ENCODE data around the gene DST.

DST gene

DNA sequence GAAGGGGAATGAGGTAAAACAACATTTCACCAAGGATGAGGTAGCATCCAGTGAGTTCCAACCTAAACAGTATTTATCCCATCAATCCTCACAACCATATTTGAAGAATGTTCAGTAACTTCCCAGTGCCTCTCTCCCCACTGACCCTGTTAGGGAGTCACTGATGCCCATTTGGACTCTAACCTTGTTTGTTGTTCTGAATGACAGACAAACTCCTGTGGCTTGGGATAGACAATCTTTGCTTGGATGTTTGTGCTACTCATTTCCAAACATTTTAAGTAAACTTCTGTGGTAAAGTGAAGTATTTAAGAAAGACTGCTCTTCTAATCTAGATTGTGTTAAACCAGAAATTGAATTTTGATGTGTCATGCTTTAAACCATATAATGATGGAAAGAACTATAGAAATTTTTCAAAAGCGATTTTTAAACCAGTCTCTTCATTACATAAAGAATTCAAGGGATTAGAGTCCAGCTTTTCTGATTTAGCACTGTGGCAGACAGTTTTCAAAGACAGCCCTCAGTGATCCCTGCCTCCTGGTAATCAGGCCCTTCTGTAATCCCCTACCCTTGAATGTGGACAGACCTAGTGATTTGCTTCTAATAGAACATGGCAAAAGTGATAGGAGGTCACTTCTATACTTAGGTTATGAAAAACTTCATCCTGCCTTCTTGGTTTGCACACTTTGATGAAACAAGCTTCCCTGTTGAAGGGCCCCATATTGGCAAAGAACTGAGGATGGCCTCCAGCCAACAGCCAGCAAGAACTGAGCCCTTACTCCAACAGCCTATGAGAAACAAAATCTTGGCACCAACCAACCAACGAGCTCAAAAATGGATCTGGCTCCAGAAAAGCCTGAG is 191.6 kb downstream of the DST start:
- no peak overlapping the region for H3K4me3 ChIP-seq (replicated peaks; ENCODE audit: insufficient read depth, low read length)
- no peak for TF ChIP-seq POLR2AphosphoS5 (IDR thresholded peaks at IDR 0.05; ENCODE audit: low read depth)
- TF ChIP-seq SPI1 (IDR thresholded peaks at IDR 0.05; ENCODE audit: borderline replicate concordance, low read depth) = no peak
- TF ChIP-seq GABPA (IDR thresholded peaks at IDR 0.05; ENCODE audit: low read depth) = no peak
- TF ChIP-seq, protein P1, sequence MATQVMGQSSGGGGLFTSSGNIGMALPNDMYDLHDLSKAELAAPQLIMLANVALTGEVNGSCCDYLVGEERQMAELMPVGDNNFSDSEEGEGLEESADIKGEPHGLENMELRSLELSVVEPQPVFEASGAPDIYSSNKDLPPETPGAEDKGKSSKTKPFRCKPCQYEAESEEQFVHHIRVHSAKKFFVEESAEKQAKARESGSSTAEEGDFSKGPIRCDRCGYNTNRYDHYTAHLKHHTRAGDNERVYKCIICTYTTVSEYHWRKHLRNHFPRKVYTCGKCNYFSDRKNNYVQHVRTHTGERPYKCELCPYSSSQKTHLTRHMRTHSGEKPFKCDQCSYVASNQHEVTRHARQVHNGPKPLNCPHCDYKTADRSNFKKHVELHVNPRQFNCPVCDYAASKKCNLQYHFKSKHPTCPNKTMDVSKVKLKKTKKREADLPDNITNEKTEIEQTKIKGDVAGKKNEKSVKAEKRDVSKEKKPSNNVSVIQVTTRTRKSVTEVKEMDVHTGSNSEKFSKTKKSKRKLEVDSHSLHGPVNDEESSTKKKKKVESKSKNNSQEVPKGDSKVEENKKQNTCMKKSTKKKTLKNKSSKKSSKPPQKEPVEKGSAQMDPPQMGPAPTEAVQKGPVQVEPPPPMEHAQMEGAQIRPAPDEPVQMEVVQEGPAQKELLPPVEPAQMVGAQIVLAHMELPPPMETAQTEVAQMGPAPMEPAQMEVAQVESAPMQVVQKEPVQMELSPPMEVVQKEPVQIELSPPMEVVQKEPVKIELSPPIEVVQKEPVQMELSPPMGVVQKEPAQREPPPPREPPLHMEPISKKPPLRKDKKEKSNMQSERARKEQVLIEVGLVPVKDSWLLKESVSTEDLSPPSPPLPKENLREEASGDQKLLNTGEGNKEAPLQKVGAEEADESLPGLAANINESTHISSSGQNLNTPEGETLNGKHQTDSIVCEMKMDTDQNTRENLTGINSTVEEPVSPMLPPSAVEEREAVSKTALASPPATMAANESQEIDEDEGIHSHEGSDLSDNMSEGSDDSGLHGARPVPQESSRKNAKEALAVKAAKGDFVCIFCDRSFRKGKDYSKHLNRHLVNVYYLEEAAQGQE (IDR thresholded peaks at IDR 0.05; ENCODE audit: insufficient replicate concordance, low read depth) = no peak
- TF ChIP-seq, protein P2, sequence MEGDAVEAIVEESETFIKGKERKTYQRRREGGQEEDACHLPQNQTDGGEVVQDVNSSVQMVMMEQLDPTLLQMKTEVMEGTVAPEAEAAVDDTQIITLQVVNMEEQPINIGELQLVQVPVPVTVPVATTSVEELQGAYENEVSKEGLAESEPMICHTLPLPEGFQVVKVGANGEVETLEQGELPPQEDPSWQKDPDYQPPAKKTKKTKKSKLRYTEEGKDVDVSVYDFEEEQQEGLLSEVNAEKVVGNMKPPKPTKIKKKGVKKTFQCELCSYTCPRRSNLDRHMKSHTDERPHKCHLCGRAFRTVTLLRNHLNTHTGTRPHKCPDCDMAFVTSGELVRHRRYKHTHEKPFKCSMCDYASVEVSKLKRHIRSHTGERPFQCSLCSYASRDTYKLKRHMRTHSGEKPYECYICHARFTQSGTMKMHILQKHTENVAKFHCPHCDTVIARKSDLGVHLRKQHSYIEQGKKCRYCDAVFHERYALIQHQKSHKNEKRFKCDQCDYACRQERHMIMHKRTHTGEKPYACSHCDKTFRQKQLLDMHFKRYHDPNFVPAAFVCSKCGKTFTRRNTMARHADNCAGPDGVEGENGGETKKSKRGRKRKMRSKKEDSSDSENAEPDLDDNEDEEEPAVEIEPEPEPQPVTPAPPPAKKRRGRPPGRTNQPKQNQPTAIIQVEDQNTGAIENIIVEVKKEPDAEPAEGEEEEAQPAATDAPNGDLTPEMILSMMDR (IDR thresholded peaks at IDR 0.05; ENCODE audit: insufficient read depth, low read length) = no peak
- no peak for DNase-seq (ENCODE audit: low read depth in 1 of 2, low spot score in 1 of 2)

DNA sequence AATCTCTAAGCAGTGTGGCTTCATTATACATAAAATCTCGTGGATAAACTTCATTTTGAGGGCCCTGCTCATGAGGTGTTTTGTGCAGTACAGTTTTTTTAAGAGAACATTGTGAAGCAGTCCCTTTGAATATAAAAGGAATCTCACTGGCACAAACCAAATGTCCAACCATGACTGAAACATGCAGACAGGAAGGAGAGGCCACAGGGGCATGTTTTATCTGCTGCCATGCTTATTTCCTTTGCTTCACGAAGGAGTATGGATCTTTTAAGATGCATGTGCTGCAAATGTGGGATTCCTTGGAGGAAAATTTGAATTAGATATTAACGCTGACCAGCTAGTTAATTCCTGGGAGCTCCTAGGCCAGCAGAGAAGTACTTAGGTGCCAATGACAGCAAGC is 192.3 kb downstream of the DST start:
- no peak for DNase-seq (ENCODE audit: low read depth in 1 of 2, low spot score in 1 of 2)
- Histone ChIP-seq H3K27ac (replicated peaks) (no peak overlapping the region), H3K4me3 (replicated peaks; ENCODE audit: insufficient read depth, low read length) (no peak overlapping the region), H3K27me3 (ENCODE audit: insufficient read depth, poor library complexity, severe bottlenecking) (no peaks in the 10 kb centered on the region)
- TF ChIP-seq, protein P1 (IDR thresholded peaks at IDR 0.05; ENCODE audit: insufficient replicate concordance, low read depth) = no peak
- TF ChIP-seq POLR2AphosphoS5 (IDR thresholded peaks at IDR 0.05; ENCODE audit: low read depth) (no peak), SPI1 (IDR thresholded peaks at IDR 0.05; ENCODE audit: borderline replicate concordance, low read depth) (no peak), GABPA (IDR thresholded peaks at IDR 0.05; ENCODE audit: low read depth) (no peak)
- TF ChIP-seq, protein P2 (IDR thresholded peaks at IDR 0.05; ENCODE audit: insufficient read depth, low read length) = no peak

More for the DNA sequence above, 191.6 kb downstream of the DST start:
- Histone ChIP-seq H3K27ac (replicated peaks) (no peak overlapping the region), H3K27me3 (ENCODE audit: insufficient read depth, poor library complexity, severe bottlenecking) (no peaks in the 10 kb centered on the region)

DNA sequence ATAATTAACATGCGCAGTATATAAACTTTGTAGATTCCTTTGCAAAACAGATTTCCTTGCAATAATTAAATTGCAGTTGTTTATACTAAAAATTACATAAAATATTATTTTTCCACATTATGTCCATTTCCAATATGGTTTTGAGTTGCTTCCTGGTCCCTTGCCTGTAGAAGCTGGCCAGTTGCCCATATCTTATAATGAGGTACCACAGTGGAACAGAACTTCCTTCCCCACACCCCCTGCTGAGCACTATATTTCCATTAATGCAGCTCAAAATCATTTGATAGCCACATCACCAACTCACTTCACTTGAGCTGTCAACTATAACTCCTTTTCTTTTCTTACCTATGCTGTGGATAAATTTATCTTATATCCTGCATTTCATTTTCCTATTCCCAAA is 194.6 kb downstream of the DST start:
- TF ChIP-seq SPI1 (IDR thresholded peaks at IDR 0.05; ENCODE audit: borderline replicate concordance, low read depth) (no peak), GABPA (IDR thresholded peaks at IDR 0.05; ENCODE audit: low read depth) (no peak), POLR2AphosphoS5 (IDR thresholded peaks at IDR 0.05; ENCODE audit: low read depth) (no peak)
- TF ChIP-seq, protein P2 (IDR thresholded peaks at IDR 0.05; ENCODE audit: insufficient read depth, low read length) = no peak
- TF ChIP-seq, protein P1 (IDR thresholded peaks at IDR 0.05; ENCODE audit: insufficient replicate concordance, low read depth) = no peak
- DNase-seq (ENCODE audit: low read depth in 1 of 2, low spot score in 1 of 2) = no peak

More for the DNA sequence above, 194.6 kb downstream of the DST start:
- H3K27ac ChIP-seq (replicated peaks) = no peak overlapping the region
- H3K4me3 ChIP-seq (replicated peaks; ENCODE audit: insufficient read depth, low read length) = no peak overlapping the region
- no peaks in the 10 kb centered on the region for H3K27me3 ChIP-seq (ENCODE audit: insufficient read depth, poor library complexity, severe bottlenecking)
